ENCODE results near the gene CACFD1. TPM values are rescaled to one million over a fixed set of nuclear protein-coding genes. Genes with fewer than 3 reads are reported as not detected.

The CACFD1 gene
- polyA plus RNA-seq, 1 donor: 27.3 TPM

GRCh38 chr9:133472753-133473378, 13.1 kb downstream of the CACFD1 start:
- H3K27me3 ChIP-seq (ENCODE audit: control insufficient read depth, insufficient read depth, low read length): peaks cover 3% of the 10 kb centered on the region
- DNase-seq: no peak
- no peak overlapping the region for H3K4me3 ChIP-seq (ENCODE audit: low read length)
- H3K36me3 ChIP-seq (ENCODE audit: control insufficient read depth, insufficient read depth, low read length): peaks cover 18% of the 10 kb centered on the region
- no peaks in the 10 kb centered on the region for H3K4me1 ChIP-seq (ENCODE audit: control insufficient read depth, insufficient read depth, low read length)
- H3K9me3 ChIP-seq (ENCODE audit: control insufficient read depth, low read depth, low read length): peaks cover 3% of the 10 kb centered on the region
- H3K27ac ChIP-seq (ENCODE audit: low read length): no peak overlapping the region
- no CpG with 5 or more reads among the region's 19 CpGs for WGBS (ENCODE audit: insufficient coverage, low lambda C conversion rate)

DNA sequence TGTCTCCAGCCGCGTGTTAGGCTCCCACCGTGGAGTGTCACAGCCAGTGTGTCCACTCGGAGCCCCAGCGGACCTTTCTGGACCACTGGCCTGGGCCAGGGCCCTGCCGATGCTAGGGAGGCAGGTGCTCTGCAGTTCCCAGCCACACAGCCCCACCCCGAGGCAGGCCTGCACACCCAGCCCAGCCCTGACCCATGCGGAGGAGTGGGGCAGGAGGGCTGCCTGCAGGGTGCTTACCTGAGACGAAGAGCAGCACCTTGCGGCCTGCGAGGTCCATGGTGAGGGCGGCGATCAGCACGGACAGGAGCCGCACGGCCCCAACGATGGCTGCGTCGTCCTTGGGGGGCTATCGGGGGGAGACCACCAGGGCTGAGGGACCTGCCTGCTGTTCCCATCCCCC, 14.0 kb downstream of the CACFD1 start:
- WGBS (ENCODE audit: insufficient coverage, low lambda C conversion rate): no CpG with 5 or more reads among the region's 20 CpGs
- Histone ChIP-seq H3K4me1 (ENCODE audit: control insufficient read depth, insufficient read depth, low read length) (no peaks in the 10 kb centered on the region), H3K4me3 (ENCODE audit: low read length) (no peak overlapping the region), H3K36me3 (ENCODE audit: control insufficient read depth, insufficient read depth, low read length) (peaks cover 11% of the 10 kb centered on the region), H3K27ac (ENCODE audit: low read length) (no peak overlapping the region), H3K27me3 (ENCODE audit: control insufficient read depth, insufficient read depth, low read length) (peaks cover 12% of the 10 kb centered on the region), H3K9me3 (ENCODE audit: control insufficient read depth, low read depth, low read length) (peaks cover 5% of the 10 kb centered on the region)
- DNase-seq: no peak

DNA sequence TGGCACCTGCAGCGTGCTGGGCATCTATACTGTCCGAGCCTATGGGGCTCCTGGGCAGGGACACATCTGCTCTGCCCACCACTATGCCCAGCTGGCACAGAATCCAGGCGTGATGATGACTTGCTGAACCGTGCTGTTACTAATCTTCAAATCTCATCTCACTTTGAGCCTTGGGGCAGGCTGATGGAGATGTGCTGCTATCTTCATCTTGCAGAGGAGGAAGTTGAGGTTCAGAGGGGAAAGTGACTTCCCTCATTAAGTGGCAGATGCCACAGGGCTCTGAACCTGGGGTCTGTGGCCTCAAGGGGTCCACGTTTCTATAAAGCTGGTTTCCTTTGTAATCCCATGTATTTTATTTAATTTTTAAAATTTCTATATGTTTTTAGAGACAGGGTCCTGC, 14.4 kb downstream of the CACFD1 start:
- 40% methylated on average over 1 of the region's 5 CpGs for WGBS (ENCODE audit: insufficient coverage, low lambda C conversion rate)
- Histone ChIP-seq H3K36me3 (ENCODE audit: control insufficient read depth, insufficient read depth, low read length) (peaks cover 6% of the 10 kb centered on the region), H3K27me3 (ENCODE audit: control insufficient read depth, insufficient read depth, low read length) (peaks cover 15% of the 10 kb centered on the region)

DNA sequence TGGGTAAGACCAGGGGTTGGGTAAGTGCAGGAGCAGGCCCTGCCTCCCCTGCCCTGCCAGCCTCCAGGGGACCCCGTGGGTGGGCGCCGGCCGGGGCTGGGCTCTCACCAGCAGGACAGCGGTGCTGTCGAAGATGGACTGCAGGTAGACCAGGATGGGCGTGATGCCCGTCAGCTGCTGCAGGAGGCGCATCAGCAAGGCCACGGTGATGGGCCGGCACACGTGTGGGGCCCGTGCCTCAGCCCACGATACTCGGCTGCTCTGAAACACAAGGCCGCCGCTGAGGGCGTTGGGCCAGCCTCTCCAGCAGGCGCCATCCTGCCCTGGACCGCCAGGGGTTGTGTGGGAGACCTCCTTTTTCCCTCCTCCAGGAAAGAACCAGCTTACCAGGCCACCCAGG, 15.1 kb downstream of the CACFD1 start:
- no peak for DNase-seq
- Histone ChIP-seq H3K36me3 (ENCODE audit: control insufficient read depth, insufficient read depth, low read length) (peaks cover under 1% of the 10 kb centered on the region), H3K27ac (ENCODE audit: low read length) (no peak overlapping the region)

More for the DNA sequence above, 14.4 kb downstream of the CACFD1 start:
- H3K4me1 ChIP-seq (ENCODE audit: control insufficient read depth, insufficient read depth, low read length): no peaks in the 10 kb centered on the region
- H3K27ac ChIP-seq (ENCODE audit: low read length): no peak overlapping the region
- no peak overlapping the region for H3K4me3 ChIP-seq (ENCODE audit: low read length)
- H3K9me3 ChIP-seq (ENCODE audit: control insufficient read depth, low read depth, low read length): peaks cover 5% of the 10 kb centered on the region
- DNase-seq: no peak

GRCh38 chr9:133475292-133476012, 15.7 kb downstream of the CACFD1 start:
- WGBS (ENCODE audit: insufficient coverage, low lambda C conversion rate): no CpG with 5 or more reads among the region's 27 CpGs
- Histone ChIP-seq H3K27ac (ENCODE audit: low read length) (no peak overlapping the region), H3K36me3 (ENCODE audit: control insufficient read depth, insufficient read depth, low read length) (no peaks in the 10 kb centered on the region), H3K27me3 (ENCODE audit: control insufficient read depth, insufficient read depth, low read length) (peaks cover 25% of the 10 kb centered on the region), H3K4me3 (ENCODE audit: low read length) (no peak overlapping the region), H3K9me3 (ENCODE audit: control insufficient read depth, low read depth, low read length) (peaks cover 5% of the 10 kb centered on the region), H3K4me1 (ENCODE audit: control insufficient read depth, insufficient read depth, low read length) (no peaks in the 10 kb centered on the region)
- DNase-seq: no peak

More for the DNA sequence above, 15.1 kb downstream of the CACFD1 start:
- no peaks in the 10 kb centered on the region for H3K4me1 ChIP-seq (ENCODE audit: control insufficient read depth, insufficient read depth, low read length)
- no CpG with 5 or more reads among the region's 20 CpGs for WGBS (ENCODE audit: insufficient coverage, low lambda C conversion rate)
- no peak overlapping the region for H3K4me3 ChIP-seq (ENCODE audit: low read length)
- H3K27me3 ChIP-seq (ENCODE audit: control insufficient read depth, insufficient read depth, low read length): peaks cover 22% of the 10 kb centered on the region
- peaks cover 5% of the 10 kb centered on the region for H3K9me3 ChIP-seq (ENCODE audit: control insufficient read depth, low read depth, low read length)

GRCh38 chr9:133476036-133476931, 16.5 kb downstream of the CACFD1 start:
- no CpG with 5 or more reads among the region's 27 CpGs for whole genome bisulfite sequencing (ENCODE audit: insufficient coverage, low lambda C conversion rate)
- Histone ChIP-seq H3K36me3 (ENCODE audit: control insufficient read depth, insufficient read depth, low read length) (no peaks in the 10 kb centered on the region), H3K9me3 (ENCODE audit: control insufficient read depth, low read depth, low read length) (peaks cover 5% of the 10 kb centered on the region), H3K27me3 (ENCODE audit: control insufficient read depth, insufficient read depth, low read length) (peaks cover 32% of the 10 kb centered on the region), H3K27ac (ENCODE audit: low read length) (no peak overlapping the region), H3K4me1 (ENCODE audit: control insufficient read depth, insufficient read depth, low read length) (no peaks in the 10 kb centered on the region), H3K4me3 (ENCODE audit: low read length) (no peak overlapping the region)
- DNase-seq: no peak

GRCh38 chr9:133476941-133477340, 17.2 kb downstream of the CACFD1 start:
- no peak overlapping the region for H3K27ac ChIP-seq (ENCODE audit: low read length)
- H3K36me3 ChIP-seq (ENCODE audit: control insufficient read depth, insufficient read depth, low read length): no peaks in the 10 kb centered on the region
- WGBS (ENCODE audit: insufficient coverage, low lambda C conversion rate): no CpG with 5 or more reads among the region's 21 CpGs
- no peak for DNase-seq
- H3K27me3 ChIP-seq (ENCODE audit: control insufficient read depth, insufficient read depth, low read length): peaks cover 32% of the 10 kb centered on the region
- H3K9me3 ChIP-seq (ENCODE audit: control insufficient read depth, low read depth, low read length): peaks cover 5% of the 10 kb centered on the region
- no peaks in the 10 kb centered on the region for H3K4me1 ChIP-seq (ENCODE audit: control insufficient read depth, insufficient read depth, low read length)
- no peak overlapping the region for H3K4me3 ChIP-seq (ENCODE audit: low read length)

GRCh38 chr9:133477461-133477860, 17.7 kb downstream of the CACFD1 start:
- no peak for DNase-seq
- no peaks in the 10 kb centered on the region for H3K4me1 ChIP-seq (ENCODE audit: control insufficient read depth, insufficient read depth, low read length)

GRCh38 chr9:133477992-133478850, 18.4 kb downstream of the CACFD1 start:
- no CpG with 5 or more reads among the region's 17 CpGs for WGBS (ENCODE audit: insufficient coverage, low lambda C conversion rate)
- H3K4me3 ChIP-seq (ENCODE audit: low read length): peak overlapping the region; percentile 24
- no peak overlapping the region for H3K27ac ChIP-seq (ENCODE audit: low read length)
- no peaks in the 10 kb centered on the region for H3K4me1 ChIP-seq (ENCODE audit: control insufficient read depth, insufficient read depth, low read length)
- peaks cover 39% of the 10 kb centered on the region for H3K27me3 ChIP-seq (ENCODE audit: control insufficient read depth, insufficient read depth, low read length)
- H3K36me3 ChIP-seq (ENCODE audit: control insufficient read depth, insufficient read depth, low read length): no peaks in the 10 kb centered on the region
- H3K9me3 ChIP-seq (ENCODE audit: control insufficient read depth, low read depth, low read length): peaks cover 2% of the 10 kb centered on the region
- DNase-seq: no peak

More at GRCh38 chr9:133477461-133477860, 17.7 kb downstream of the CACFD1 start:
- Histone ChIP-seq H3K27ac (ENCODE audit: low read length) (no peak overlapping the region), H3K36me3 (ENCODE audit: control insufficient read depth, insufficient read depth, low read length) (no peaks in the 10 kb centered on the region), H3K4me3 (ENCODE audit: low read length) (no peak overlapping the region), H3K27me3 (ENCODE audit: control insufficient read depth, insufficient read depth, low read length) (peaks cover 36% of the 10 kb centered on the region), H3K9me3 (ENCODE audit: control insufficient read depth, low read depth, low read length) (peaks cover 2% of the 10 kb centered on the region)
- WGBS (ENCODE audit: insufficient coverage, low lambda C conversion rate): no CpG with 5 or more reads among the region's 4 CpGs

All from large intestine (tissue), 3 donors.